ENCODE measurements around the gene PTGDS. TPM values are rescaled to one million over a fixed set of nuclear protein-coding genes. Genes with fewer than 3 reads are reported as not detected.

Gene PTGDS
- total RNA-seq, 1 experiment from 2014 or later, result 2.2 TPM

DNA sequence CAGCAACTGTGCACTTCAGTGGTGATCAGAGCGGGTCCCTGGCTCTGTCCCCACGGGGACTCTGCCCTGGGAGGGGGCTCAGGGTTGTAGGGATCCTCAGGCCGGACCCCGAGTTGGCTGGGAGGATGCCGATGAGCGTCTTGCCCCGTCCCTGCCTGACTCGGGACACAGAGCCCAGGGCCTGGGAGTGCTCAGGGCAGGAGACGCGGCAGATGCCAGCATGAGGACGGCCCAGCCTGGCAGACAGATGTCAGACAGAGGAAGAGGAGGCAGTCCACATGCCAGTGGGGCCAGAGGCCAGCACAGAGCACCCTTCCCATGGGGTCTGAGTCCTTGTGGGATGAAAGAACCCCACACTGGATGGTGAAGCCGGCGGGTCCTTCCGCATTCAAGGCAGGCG lies 14.0 kb upstream of the PTGDS start:
- TF ChIP-seq, protein P1, sequence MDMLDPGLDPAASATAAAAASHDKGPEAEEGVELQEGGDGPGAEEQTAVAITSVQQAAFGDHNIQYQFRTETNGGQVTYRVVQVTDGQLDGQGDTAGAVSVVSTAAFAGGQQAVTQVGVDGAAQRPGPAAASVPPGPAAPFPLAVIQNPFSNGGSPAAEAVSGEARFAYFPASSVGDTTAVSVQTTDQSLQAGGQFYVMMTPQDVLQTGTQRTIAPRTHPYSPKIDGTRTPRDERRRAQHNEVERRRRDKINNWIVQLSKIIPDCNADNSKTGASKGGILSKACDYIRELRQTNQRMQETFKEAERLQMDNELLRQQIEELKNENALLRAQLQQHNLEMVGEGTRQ (CRISPR knock-in tag; IDR thresholded peaks at IDR 0.05), result no peak
- TF ChIP-seq, protein P2, sequence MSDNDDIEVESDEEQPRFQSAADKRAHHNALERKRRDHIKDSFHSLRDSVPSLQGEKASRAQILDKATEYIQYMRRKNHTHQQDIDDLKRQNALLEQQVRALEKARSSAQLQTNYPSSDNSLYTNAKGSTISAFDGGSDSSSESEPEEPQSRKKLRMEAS (CRISPR knock-in tag; IDR thresholded peaks at IDR 0.05), result no peak
- TF ChIP-seq, protein P3, sequence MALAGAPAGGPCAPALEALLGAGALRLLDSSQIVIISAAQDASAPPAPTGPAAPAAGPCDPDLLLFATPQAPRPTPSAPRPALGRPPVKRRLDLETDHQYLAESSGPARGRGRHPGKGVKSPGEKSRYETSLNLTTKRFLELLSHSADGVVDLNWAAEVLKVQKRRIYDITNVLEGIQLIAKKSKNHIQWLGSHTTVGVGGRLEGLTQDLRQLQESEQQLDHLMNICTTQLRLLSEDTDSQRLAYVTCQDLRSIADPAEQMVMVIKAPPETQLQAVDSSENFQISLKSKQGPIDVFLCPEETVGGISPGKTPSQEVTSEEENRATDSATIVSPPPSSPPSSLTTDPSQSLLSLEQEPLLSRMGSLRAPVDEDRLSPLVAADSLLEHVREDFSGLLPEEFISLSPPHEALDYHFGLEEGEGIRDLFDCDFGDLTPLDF (CRISPR knock-in tag; IDR thresholded peaks at IDR 0.05), result no peak
- TF ChIP-seq TEAD1 (CRISPR knock-in tag; IDR thresholded peaks at IDR 0.05) (no peak), HMGA2 (CRISPR knock-in tag; IDR thresholded peaks at IDR 0.05) (no peak), ZNF138 (CRISPR knock-in tag; conservative IDR thresholded peaks at IDR 0.05) (no peak), TP53 (CRISPR knock-in tag; IDR thresholded peaks at IDR 0.05) (no peak), ZNF423 (CRISPR knock-in tag; IDR thresholded peaks at IDR 0.05) (no peak), ZBTB21 (CRISPR knock-in tag; IDR thresholded peaks at IDR 0.05; ENCODE audit: borderline replicate concordance) (no peak), EMX1 (CRISPR knock-in tag; IDR thresholded peaks at IDR 0.05) (no peak), NFATC4 (CRISPR knock-in tag; IDR thresholded peaks at IDR 0.05) (no peak), ZNF232 (CRISPR knock-in tag; IDR thresholded peaks at IDR 0.05) (no peak), NFYB (CRISPR knock-in tag; conservative IDR thresholded peaks at IDR 0.05; ENCODE audit: low read depth) (no peak)
- TF ChIP-seq, protein P4, sequence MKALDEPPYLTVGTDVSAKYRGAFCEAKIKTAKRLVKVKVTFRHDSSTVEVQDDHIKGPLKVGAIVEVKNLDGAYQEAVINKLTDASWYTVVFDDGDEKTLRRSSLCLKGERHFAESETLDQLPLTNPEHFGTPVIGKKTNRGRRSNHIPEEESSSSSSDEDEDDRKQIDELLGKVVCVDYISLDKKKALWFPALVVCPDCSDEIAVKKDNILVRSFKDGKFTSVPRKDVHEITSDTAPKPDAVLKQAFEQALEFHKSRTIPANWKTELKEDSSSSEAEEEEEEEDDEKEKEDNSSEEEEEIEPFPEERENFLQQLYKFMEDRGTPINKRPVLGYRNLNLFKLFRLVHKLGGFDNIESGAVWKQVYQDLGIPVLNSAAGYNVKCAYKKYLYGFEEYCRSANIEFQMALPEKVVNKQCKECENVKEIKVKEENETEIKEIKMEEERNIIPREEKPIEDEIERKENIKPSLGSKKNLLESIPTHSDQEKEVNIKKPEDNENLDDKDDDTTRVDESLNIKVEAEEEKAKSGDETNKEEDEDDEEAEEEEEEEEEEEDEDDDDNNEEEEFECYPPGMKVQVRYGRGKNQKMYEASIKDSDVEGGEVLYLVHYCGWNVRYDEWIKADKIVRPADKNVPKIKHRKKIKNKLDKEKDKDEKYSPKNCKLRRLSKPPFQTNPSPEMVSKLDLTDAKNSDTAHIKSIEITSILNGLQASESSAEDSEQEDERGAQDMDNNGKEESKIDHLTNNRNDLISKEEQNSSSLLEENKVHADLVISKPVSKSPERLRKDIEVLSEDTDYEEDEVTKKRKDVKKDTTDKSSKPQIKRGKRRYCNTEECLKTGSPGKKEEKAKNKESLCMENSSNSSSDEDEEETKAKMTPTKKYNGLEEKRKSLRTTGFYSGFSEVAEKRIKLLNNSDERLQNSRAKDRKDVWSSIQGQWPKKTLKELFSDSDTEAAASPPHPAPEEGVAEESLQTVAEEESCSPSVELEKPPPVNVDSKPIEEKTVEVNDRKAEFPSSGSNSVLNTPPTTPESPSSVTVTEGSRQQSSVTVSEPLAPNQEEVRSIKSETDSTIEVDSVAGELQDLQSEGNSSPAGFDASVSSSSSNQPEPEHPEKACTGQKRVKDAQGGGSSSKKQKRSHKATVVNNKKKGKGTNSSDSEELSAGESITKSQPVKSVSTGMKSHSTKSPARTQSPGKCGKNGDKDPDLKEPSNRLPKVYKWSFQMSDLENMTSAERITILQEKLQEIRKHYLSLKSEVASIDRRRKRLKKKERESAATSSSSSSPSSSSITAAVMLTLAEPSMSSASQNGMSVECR (CRISPR knock-in tag; IDR thresholded peaks at IDR 0.05; ENCODE audit: borderline replicate concordance), result no peak
- TF ChIP-seq, protein P5, sequence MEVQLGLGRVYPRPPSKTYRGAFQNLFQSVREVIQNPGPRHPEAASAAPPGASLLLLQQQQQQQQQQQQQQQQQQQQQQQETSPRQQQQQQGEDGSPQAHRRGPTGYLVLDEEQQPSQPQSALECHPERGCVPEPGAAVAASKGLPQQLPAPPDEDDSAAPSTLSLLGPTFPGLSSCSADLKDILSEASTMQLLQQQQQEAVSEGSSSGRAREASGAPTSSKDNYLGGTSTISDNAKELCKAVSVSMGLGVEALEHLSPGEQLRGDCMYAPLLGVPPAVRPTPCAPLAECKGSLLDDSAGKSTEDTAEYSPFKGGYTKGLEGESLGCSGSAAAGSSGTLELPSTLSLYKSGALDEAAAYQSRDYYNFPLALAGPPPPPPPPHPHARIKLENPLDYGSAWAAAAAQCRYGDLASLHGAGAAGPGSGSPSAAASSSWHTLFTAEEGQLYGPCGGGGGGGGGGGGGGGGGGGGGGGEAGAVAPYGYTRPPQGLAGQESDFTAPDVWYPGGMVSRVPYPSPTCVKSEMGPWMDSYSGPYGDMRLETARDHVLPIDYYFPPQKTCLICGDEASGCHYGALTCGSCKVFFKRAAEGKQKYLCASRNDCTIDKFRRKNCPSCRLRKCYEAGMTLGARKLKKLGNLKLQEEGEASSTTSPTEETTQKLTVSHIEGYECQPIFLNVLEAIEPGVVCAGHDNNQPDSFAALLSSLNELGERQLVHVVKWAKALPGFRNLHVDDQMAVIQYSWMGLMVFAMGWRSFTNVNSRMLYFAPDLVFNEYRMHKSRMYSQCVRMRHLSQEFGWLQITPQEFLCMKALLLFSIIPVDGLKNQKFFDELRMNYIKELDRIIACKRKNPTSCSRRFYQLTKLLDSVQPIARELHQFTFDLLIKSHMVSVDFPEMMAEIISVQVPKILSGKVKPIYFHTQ (CRISPR knock-in tag; IDR thresholded peaks at IDR 0.05), result no peak
- Mint-ChIP-seq H3K27me3 (ENCODE audit: low read depth) (no peaks in the 10 kb centered on the region), H3K4me1 (peaks cover 10% of the 10 kb centered on the region), H3K27ac (no peak overlapping the region), H3K36me3 (no peaks in the 10 kb centered on the region), H3K9me3 (no peaks in the 10 kb centered on the region), H3K4me3 (no peak overlapping the region)
- DNase-seq (ENCODE audit: low spot score) (no peak), ATAC-seq (no peak)
- CTCF ChIA-PET, result interaction anchor here (2.0 to 3.4 kb wide), 2 partner anchors 15 to 66 kb away, joined by 7 to 17 read pairs; no protein-coding TSS in a partner anchor
- POLR2A ChIA-PET, result no interaction called here

DNA sequence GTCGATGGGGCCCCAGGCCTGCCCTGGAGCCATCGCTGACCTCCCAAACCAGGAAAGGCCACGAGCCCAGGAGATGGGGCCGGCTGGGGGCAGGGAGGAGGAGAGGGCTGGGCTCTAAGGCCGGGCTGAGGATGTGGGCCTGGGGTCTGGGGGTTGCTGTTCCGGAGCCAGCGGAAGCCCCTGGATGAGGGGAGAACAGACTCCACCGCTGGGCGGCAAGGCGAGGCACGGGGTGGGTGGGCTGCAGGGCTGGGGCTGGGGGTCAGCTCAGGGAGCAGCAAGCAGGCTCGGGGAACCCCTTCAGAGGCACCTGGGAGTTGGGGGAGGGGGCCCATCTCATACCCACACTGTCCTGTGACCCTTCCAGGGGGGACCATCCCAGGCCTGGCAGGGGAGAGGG lies 13.6 kb upstream of the PTGDS start:
- no peak for DNase-seq (ENCODE audit: low spot score)
- Mint-ChIP-seq H3K9me3 (no peaks in the 10 kb centered on the region), H3K36me3 (no peaks in the 10 kb centered on the region), H3K4me1 (peaks cover 10% of the 10 kb centered on the region), H3K27me3 (ENCODE audit: low read depth) (no peaks in the 10 kb centered on the region), H3K4me3 (no peak overlapping the region), H3K27ac (no peak overlapping the region)
- ATAC-seq, result no peak
- ChIA-PET POLR2A (no interaction called here), CTCF (interaction anchor here (1.7 to 3.4 kb wide), 4 partner anchors 11 to 100 kb away, joined by 5 to 17 read pairs (median 8); no protein-coding TSS in a partner anchor)
- no peak for TF ChIP-seq MYBL2 (CRISPR knock-in tag; IDR thresholded peaks at IDR 0.05)
- TF ChIP-seq ZNF317 (CRISPR knock-in tag; IDR thresholded peaks at IDR 0.05; ENCODE audit: borderline replicate concordance, low read depth), result no peak
- no peak for TF ChIP-seq TEAD4 (CRISPR knock-in tag; IDR thresholded peaks at IDR 0.05)
- TF ChIP-seq GTF2I (CRISPR knock-in tag; conservative IDR thresholded peaks at IDR 0.05), result no peak
- TF ChIP-seq CREB1 (CRISPR knock-in tag; IDR thresholded peaks at IDR 0.05), result no peak
- TF ChIP-seq NFATC4 (CRISPR knock-in tag; IDR thresholded peaks at IDR 0.05), result no peak
- no peak for TF ChIP-seq ELF4 (CRISPR knock-in tag; IDR thresholded peaks at IDR 0.05; ENCODE audit: low read depth)
- no peak for TF ChIP-seq ZNF263 (CRISPR knock-in tag; IDR thresholded peaks at IDR 0.05; ENCODE audit: low read depth)
- no peak for TF ChIP-seq NFYB (CRISPR knock-in tag; conservative IDR thresholded peaks at IDR 0.05; ENCODE audit: low read depth)
- TF ChIP-seq, protein P6, sequence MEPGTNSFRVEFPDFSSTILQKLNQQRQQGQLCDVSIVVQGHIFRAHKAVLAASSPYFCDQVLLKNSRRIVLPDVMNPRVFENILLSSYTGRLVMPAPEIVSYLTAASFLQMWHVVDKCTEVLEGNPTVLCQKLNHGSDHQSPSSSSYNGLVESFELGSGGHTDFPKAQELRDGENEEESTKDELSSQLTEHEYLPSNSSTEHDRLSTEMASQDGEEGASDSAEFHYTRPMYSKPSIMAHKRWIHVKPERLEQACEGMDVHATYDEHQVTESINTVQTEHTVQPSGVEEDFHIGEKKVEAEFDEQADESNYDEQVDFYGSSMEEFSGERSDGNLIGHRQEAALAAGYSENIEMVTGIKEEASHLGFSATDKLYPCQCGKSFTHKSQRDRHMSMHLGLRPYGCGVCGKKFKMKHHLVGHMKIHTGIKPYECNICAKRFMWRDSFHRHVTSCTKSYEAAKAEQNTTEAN (CRISPR knock-in tag; IDR thresholded peaks at IDR 0.05), result no peak
- no peak for TF ChIP-seq ZNF219 (CRISPR knock-in tag; IDR thresholded peaks at IDR 0.05; ENCODE audit: borderline replicate concordance)
- TF ChIP-seq RORB (CRISPR knock-in tag; IDR thresholded peaks at IDR 0.05), result no peak
- TF ChIP-seq ZNF232 (CRISPR knock-in tag; IDR thresholded peaks at IDR 0.05), result no peak
- TF ChIP-seq TP53 (CRISPR knock-in tag; IDR thresholded peaks at IDR 0.05), result no peak
- TF ChIP-seq NR2C2 (CRISPR knock-in tag; IDR thresholded peaks at IDR 0.05), result no peak
- TF ChIP-seq ZNF671 (CRISPR knock-in tag; IDR thresholded peaks at IDR 0.05), result no peak
